HG03469 (cell line): ENCODE measurements around the gene GGT5.
"Not testable (repeated sequence)": the region's sequence is repeated elsewhere in the genome, so short reads cannot be mapped to it uniquely, and the experiment has no call there.

Experiments used
- ATAC-seq: cut with Tn5 transposase; IDR thresholded peaks from one replicate; pipeline ENCODE4 v1.9.1; 2021; ENCODE audit warnings: mild to moderate bottlenecking, moderate library complexity, moderate number of reproducible peaks; ENCODE audit not compliant: unreplicated experiment

Gene GGT5

DNA sequence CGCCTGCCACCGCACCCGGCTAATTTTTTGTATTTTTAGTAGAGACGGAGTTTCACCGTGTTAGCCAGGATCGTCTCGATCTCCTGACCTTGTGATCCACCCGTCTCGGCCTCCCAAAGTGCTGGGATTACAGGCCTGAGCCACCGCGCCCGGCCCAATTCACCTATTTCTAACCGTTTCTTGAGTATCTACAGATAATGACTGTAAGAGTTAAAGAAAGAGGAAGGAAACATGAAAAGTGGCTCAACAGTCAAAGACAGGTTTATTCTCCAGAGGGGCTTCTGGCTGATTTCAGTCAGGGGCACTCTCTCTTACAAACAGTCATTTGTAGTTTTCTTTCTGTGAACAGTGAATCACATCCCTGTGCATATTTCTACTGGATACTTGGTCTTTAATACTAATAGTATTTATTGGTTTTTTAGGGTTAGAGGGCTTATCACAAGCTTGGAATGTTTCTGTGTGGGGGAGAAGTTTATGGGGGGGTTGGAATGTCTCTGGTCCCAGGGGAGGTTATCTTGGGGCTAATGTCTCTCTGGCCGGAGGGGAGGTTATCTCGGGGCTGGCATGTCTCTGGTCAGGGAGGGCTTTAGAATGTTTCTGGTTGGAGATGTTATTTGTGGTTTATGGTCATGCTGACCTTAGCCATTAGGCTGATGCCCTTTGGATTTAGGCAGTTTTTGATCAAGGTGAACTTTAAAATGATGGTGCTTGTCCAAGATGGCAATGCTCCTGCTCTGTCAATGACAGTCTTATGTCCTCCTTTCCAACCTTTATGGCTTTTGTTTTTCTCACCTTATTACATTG is 38.2 kb downstream of the GGT5 start:
- not testable (repeated sequence) for ATAC-seq

DNA sequence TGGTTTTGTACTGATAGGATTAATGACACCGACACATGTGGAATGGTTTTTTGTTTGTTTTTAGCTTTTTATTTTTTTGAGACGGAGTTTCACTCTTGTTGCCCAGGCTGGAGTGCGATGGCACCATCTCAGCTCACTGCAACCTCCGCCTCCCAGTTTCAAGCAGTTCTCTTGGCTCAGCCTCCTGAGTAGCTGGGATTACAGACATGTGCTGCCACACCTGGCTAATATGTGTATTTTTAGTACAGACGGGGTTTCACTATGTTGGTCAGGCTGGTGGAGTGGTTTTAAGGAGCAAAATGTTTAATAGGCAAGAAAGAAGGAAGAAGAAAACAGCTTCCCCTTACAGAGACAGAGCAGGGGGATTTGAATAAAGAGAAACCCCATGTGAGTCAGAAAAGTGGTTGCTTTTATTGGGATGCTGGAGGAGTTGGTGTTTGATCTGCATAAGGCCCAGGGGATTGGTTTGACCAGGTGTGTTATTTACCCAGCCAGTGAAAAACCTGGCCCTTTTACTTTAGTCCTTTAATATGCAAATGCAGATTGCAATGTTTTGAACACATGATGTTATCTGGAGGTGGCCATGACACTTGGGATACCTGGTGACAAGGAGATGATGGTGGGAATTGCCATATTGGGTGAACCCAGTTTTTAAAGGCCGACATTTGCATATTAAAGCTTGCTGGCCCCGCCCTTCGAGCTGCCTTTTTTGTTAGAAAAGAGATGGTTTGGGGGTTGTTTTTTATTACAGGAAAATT is 39.3 kb downstream of the GGT5 start:
- no peak for ATAC-seq

DNA sequence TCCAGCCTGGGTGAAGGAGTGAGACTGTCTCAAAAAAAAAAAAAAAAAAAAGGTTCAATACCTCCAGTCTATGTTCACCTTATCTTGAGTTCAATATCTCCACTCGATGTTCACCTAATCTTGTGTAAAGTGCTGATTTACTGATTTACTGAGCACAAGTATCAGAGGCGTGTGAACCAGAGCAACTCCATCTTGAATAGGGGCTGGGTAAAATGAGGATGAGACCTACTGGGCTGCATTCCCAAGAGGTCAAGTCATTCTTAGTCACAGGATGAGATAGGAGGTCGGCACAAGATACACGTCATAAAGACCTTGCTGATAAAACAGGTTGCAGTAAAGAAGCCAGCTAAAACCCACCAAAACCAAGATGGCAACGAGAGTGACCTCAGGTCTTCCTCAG is 41.0 kb downstream of the GGT5 start:
- not testable (repeated sequence) for ATAC-seq

DNA sequence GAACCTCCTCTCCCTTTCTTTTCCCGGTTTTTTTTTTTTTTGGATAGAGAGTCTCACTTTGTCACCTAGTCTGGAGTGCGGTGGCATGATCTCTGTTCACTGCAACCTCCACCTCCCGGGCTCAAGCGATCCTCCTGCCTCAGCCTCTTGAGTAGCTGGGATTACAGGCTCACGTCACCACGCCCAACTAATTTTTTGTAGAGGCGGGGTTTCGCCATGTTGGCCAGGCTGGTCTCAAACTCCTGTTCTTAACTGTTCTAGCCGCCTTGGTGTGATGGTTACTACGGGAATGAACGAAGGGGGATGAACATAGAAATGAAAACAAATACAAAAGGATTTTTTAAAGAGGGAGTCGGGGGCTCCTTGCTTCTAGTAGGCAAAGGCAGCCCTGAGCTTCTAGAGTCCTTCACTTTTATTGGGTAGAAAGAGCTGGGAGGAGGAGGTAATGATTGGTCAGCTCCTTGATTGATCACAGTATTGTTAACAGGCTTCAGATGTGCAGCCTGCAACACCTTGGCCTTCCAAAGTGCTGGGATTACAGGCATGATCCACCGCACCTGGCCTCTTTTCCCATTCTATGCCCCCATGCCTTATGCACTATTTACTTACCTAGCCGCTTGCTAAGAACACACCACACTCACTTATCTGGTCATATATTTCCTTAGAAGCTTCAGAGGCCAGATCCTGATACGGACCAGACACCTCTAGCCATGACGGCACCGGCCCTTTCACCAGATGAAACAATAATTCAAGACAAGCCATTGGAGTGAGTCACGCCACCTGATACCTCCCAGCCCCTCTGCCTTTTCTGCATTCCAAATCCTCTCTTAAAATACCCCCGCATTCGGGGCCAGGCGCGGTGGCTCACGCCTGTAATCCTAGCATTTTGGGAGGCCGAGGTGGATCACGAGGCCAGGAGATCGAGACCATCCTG is 42.9 kb downstream of the GGT5 start:
- no peak for ATAC-seq

DNA sequence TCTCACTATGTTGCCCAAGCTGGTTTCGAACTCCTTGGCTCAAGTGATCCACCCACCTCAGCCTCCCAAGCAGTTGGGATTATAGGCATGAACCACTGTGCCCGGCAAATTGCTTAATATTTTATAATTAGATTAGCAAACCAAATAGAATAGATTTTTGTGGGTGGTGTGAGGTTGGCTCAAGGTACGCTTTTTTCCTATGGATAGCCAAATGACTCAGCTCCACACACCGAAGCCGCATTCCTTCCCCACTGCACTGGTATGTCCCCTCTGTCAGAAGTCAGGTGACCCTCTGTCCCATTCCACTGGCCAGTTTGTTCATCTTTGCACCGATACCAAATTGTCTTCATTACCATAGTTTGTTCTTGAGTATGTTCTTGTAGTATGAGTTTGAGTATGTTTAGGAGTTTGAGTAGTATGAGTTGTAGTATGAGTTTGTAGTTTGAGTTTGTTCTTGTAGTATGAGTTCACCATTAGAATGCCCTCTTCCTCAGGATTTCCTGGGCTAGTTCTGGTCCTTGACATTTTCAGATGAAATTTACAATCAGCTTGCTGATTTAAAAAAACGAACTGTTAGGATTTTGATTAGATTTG is 44.2 kb downstream of the GGT5 start:
- no peak for ATAC-seq

DNA sequence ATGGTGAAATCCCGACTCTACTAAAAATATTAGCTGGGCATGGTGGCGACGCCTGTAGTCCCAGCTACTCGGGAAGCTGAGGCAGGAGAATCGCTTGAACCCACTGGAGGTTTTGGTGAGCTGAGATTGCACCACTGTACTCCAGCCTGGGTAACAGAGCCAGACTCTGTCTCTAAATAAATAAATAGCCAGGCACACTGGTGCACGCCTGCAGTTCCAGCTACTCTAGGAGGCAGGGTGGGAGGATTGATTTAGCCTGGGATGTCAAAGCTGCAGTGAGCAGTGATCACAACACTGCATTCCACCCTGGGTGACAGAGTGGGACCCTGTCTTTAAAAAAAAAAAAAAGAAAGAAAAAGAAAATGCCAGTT is 46.2 kb downstream of the GGT5 start:
- no peak for ATAC-seq

DNA sequence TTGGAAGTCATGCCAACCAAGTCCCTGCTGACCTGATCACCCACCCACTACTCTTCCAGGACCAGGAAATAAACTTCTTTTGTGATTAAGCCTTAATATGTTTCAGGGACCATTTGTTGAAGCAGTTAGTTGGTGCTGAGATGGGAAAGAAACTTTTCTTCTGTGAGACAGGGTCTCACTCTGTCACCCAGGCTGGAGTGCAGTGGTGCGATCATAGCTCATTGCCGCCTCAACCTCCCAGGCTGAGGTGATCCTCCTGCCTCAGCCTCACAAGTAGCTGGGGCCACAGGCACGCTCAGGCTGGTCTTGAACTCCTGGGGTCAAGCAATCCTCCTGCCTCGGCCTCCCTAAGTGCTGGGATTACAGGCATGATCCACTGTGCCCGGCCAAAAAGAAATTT is 53.0 kb downstream of the GGT5 start:
- ATAC-seq, result no peak

DNA sequence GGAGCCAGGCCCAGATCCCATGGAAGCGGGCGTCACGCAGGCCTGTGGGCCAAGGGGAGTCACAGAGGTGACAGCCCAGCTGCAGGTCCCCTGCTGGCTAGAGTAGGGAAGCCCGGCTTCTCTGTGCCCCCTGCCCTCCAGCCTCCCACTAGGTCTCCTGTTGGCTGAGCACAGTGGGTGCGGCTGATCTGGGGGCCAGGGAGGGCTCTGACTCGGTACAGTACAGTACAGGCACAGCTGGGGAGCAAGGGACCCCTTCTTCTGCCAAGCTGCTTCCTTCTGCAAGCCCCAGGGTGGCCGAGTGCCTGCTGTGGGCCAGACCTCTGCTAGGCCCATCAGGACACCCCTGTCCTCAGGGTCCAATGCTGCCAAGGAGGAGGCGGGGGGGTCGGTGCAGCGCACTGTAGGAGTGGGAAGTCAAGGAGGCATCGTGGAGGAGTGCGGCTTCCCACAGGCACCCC is 53.5 kb downstream of the GGT5 start:
- ATAC-seq, result no peak

DNA sequence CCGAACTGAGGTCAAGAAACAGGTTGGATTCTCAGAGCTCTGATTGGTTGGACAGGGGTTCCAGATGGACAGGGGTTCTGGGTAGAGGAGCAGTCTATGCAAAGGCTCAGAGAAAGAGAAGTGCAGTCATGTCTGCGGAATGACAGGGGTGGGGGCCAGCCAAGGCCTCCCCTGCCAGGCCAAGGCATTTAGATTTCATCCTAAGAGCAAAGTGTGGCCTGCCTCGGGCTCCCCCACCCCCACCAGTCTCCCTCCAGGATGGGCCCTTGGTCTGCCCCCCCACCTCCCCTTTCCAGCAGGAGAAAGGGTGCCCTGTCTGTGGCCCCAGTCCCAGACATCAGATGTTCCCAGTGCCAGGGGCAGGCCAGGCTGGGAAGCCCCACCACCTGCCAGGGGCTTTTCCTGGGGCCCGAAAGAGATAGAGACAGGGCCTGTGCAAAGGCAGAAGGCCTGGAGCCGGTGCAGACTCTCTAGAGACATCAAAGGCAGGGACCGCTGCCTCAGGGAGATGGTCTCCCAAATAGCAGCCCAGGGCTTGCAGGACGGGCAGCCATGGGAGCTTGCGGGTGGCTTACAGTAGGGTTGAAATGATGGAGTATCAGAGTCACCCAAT is 54.2 kb downstream of the GGT5 start:
- ATAC-seq, result no peak

DNA sequence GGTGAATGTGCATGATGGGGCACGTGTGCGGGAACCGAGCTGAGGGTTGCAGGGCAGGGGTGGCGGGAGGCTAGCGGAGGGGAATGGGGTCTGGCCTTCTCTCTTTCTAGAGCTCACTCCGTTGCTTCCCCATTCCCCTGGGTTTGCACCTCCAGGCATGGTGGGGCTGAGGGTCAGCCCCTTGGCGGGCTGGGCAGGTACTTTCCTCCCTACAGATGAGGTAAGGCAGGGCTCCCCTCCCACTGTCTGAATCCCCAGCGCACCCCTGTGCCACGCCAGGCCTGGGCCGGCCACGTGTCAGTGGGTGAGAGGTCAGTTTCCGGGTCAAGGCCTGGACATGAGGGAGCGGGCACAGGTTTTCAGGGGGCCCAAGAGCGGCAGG is 54.7 kb downstream of the GGT5 start:
- no peak for ATAC-seq

DNA sequence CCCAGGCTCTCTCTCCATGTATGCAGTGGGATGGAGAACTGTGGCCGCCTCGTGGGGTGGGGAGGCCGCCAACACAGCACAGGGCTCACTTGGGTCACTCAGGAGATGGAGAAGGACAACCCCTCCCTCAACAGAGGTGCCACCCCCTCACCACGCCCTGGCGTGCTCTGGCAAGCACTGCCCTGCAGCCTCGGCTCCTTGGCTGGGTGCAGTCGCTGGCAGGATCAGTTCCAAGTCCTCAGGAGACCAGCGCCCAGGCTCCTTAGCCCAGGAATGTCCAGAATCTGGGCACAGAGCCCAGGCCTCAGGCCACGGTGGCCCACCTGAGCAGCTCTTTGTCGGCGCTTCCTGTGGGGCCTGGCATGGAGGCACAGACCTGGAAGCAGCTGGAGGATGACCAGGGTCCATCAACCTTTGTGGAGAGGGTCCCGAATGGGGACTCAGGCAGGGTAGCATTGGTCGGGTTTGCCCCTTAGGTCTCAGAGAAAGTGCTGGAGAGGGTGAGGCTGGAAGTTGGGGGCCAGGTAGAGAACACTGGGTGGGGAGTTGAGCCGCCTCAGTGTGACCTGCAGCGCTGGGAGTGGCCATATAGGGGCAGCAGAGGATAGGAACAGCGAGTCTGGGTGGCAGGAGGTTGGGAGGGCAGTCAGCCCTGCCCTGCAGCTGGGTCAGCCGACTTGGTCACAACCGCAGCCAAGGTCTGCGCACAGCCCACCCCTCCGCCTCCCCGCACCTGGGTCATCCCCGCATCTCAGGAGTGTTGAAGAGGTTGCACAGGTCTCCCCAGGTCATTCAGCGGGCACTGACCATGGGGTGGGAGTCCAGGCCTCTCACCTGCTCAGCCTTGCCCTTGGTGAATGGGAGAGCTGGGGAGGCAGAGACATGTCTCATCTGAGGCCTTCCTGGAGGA is 55.4 kb downstream of the GGT5 start:
- no peak for ATAC-seq

DNA sequence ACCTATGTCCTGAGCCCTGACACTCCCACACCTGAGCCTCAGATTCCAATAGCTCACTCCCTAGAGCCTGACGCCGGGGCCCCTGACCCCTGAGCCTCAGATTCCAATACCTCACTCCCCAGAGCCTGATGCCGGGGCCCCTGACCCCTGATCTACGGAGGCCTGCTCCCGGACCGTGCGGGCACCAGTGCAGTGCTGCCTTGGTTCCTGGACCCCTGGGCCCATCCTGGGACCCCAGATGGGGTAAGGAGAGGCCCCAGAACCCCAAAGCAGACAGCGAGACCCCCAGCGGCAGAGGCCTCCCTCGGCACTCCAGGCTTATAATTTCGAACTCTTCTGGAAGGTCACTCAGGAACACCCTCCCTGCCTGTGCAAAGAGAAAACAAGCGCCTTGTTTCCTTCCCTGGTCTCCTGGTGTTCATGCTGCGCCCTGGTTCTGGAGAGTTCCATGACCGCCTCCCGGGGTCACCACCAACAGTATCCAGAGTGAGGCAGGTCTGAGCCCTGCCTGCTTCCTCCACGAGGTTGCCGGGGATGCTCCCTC is 56.1 kb downstream of the GGT5 start:
- ATAC-seq, result no peak

DNA sequence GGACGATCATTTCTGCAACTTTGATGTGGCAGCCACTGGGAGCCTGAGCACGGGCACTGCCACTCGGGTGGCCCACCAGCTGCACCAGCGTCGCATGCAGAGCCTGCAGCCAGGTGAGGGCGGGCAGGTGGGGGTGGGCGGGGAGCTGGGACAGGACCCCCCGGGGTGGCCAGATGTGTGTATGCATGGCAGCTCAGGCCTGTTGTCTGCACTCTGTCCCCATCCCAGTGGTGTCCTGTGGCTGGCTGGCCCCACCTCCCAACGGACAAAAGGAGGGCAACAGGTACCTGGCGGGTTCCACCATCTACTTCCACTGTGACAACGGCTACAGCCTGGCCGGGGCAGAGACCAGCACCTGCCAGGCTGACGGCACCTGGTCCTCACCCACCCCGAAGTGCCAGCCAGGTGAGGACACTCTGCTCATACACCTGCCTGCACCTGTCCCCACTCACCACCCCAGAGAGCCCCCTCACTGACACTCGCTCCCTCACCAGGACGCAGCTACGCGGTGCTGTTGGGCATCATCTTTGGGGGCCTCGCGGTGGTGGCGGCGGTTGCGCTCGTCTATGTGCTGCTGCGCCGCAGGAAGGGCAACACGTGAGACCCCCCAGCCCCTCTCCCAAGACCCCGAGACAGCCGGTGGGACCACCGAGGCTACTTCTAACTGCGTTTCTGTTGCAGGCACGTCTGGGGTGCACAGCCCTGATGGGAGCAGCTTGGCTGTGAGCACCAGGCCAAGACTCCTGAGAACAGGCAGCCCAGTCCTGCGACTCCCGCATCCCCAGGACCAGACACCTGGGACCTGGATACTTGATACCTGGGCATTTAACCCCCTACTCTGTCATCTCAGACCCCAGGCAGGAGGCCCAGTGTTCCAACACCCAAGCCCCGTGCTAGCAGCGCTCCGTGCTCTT is 56.9 kb downstream of the GGT5 start:
- ATAC-seq, result no peak

DNA sequence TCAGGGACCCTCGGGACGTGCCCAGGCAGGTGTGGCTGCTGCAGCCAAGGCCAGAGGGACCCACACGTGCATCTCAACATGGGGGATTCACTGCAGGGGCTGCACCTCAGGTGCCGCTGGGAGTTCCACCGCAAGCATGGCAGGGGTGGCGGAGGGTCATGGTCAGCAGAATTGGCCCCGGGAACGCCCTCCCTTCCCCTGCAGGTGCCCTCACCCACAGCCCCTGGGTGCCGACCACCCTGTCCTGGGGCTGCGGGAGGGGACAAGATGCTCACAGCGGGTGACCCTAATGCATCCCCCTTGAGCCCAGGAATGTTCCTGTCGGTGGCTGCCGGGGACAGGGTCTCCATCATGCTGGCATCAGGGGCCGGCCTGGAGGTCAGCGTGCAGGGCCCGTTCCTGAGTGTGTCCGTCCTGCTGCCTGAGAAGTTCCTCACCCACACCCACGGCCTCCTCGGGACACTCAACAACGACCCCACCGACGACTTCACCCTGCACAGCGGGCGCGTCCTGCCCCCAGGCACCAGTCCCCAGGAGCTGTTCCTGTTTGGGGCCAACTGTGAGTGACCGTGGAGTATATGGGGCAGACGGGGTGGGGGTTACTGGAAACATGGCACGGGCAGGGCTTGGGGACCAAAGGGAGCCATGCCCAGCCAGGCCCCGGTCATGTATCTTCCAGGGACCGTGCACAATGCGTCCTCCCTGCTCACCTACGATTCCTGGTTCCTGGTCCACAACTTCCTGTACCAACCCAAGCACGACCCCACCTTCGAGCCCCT is 57.8 kb downstream of the GGT5 start:
- no peak for ATAC-seq

DNA sequence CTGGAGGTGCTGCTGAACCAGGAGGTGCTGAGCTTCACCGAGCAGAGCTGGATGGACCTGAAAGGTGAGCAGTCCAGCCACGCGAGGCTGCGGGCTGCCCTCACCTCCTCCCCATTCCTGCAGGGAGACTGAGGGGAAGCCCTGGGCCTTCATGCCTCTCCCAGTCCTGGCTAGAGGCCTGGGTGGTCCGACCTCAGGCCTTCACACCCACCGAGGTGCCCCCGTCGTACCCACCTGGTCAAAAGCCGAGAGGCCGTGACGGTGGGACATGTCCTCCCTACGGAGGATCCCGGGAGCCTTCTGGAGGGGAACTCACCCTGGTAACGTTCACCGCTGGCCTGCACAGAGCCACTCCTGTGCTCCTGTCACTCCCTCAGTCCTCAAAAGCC is 58.5 kb downstream of the GGT5 start:
- no peak for ATAC-seq

DNA sequence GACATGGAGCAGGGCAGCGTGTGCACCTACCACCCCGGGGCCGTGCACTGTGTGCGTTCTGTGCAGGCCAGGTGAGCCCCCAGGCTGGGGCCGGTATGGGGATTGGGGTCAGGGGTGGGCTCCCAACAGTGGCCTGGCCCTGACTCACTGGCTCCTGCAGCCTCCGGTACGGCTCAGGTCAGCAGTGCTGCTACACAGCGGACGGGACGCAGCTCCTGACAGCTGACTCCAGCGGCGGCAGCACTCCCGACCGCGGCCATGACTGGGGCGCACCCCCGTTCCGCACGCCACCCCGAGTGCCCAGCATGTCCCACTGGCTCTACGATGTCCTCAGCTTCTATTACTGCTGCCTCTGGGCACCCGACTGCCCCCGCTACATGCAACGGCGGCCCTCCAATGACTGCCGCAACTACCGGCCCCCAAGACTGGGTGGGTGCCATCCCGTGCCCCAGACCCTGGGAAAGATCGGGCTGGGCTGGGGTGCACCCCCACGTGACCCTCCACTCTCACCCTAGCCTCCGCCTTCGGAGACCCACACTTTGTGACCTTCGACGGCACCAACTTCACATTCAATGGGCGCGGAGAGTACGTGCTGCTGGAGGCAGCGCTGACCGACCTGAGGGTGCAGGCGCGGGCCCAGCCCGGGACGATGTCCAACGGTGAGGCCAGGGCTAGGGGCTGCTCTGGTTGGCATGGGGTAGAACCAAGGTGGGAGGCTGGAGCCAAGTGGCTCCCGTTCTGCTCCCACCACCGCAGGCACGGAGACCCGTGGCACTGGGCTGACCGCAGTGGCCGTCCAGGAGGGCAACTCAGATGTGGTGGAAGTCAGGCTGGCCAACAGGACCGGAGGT is 59.2 kb downstream of the GGT5 start:
- no peak for ATAC-seq
